GM23248 (cell line): ENCODE results near the gene FOXD4L1. TPM values are rescaled to one million over a fixed set of nuclear protein-coding genes. Genes with fewer than 3 reads are reported as not detected.
"Not testable (repeated sequence)": the region's sequence is repeated elsewhere in the genome, so short reads cannot be mapped to it uniquely, and the experiment has no call there.

Experiments used
- DNase-seq: peaks from one replicate; pipeline ENCODE4 v3.0.0-alpha.2; 2015
- H2AFZ ChIP-seq: fragments of 200-600 bp; sonication (generic); 2 replicates; pipeline ENCODE4 v1.6.1; 2016; ENCODE audit warnings: antibody characterized with exemption
- H3F3A ChIP-seq: fragments of 200-600 bp; sonication (generic); 2 replicates; pipeline ENCODE4 v1.6.1; 2016; ENCODE audit warnings: mild to moderate bottlenecking, antibody characterized with exemption, mixed run types; ENCODE audit not compliant: insufficient read depth
- H3K27ac ChIP-seq: fragments of 200-600 bp; sonication (generic); 2 replicates; pipeline ENCODE4 v1.5.1; 2016; ENCODE audit warnings: mild to moderate bottlenecking
- H3K27me3 ChIP-seq: fragments of 200-600 bp; sonication (generic); replicated peaks from 2 replicates; pipeline ENCODE4 v1.6.1; 2016; ENCODE audit warnings: mild to moderate bottlenecking; ENCODE audit not compliant: insufficient read depth
- H3K36me3 ChIP-seq: fragments of 200-600 bp; sonication (generic); 2 replicates; pipeline ENCODE4 v1.6.1; 2016; ENCODE audit warnings: low read depth, mild to moderate bottlenecking
- H3K4me1 ChIP-seq: fragments of 200-600 bp; sonication (generic); 2 replicates; pipeline ENCODE4 v1.6.1; 2016; ENCODE audit warnings: mild to moderate bottlenecking; ENCODE audit not compliant: insufficient read depth
- H3K4me2 ChIP-seq: fragments of 200-600 bp; sonication (generic); one replicate; pipeline ENCODE4 v1.6.1; 2016; ENCODE audit warnings: mild to moderate bottlenecking; ENCODE audit not compliant: unreplicated experiment
- H3K4me3 ChIP-seq: fragments of 200-600 bp; sonication (generic); 2 replicates; pipeline ENCODE4 v1.5.1; 2016; ENCODE audit warnings: mild to moderate bottlenecking
- H3K79me2 ChIP-seq: fragments of 200-600 bp; sonication (generic); 2 replicates; pipeline ENCODE4 v1.6.1; 2016; ENCODE audit warnings: mild to moderate bottlenecking; ENCODE audit not compliant: insufficient read depth
- H3K9ac ChIP-seq: fragments of 200-600 bp; sonication (generic); 2 replicates; pipeline ENCODE4 v1.6.1; 2016; ENCODE audit warnings: mild to moderate bottlenecking
- H3K9me2 ChIP-seq: fragments of 200-600 bp; sonication (generic); 2 replicates; pipeline ENCODE4 v1.6.1; 2016; ENCODE audit warnings: mixed run types, mild to moderate bottlenecking, moderate library complexity; ENCODE audit not compliant: insufficient read depth
- H3K9me3 ChIP-seq: fragments of 200-600 bp; sonication (generic); one replicate; pipeline ENCODE4 v1.6.1; 2017; ENCODE audit warnings: low read depth
- H4K20me1 ChIP-seq: fragments of 200-600 bp; sonication (generic); 2 replicates; pipeline ENCODE4 v1.6.0; 2016; ENCODE audit not compliant: insufficient read depth
- EZH2 ChIP-seq: fragments of 200-600 bp; sonication (generic); IDR thresholded peaks from 2 replicates; pipeline ENCODE4 v1.6.1; 2018; ENCODE audit warnings: antibody characterized with exemption, mild to moderate bottlenecking; ENCODE audit not compliant: insufficient read depth, poor library complexity, severe bottlenecking
- WGBS, 2 experiments: methylation state at CpG; one replicate each; pipeline ENCODE4 v1.1.6; 2015 to 2017; ENCODE audit warnings: low lambda C conversion rate in 2 of 2, low coverage in 1 of 2; ENCODE audit errors: missing lambda C conversion rate in 2 of 2; 5-methylcytosine and 5-hydroxymethylcytosine counted together
- in situ Hi-C: fragments of 300-500 bp; cut with MboI; formaldehyde crosslinking; loops from 2 replicates; pipeline ENCODE4 v1.15.0; 2020
- polyA plus RNA-seq: library from polyadenylated mRNA; unstranded; fragments of >200 nt; fragmentation: Nextera tagmentation; extraction: Ambion mirVana; gene quantifications from 2 replicates; pipeline ENCODE4 v1.2.1, GENCODE V29; 2016
- total RNA-seq: library from RNA; depleted of rRNA; stranded (reverse); fragments of >200 nt; shearing (Covaris generic); gene quantifications from 2 replicates; pipeline ENCODE4 v1.2.3, GENCODE V29; 2014

Gene FOXD4L1
- total and polyA plus RNA-seq, 2 experiments from 2014 or later, result not detected

DNA sequence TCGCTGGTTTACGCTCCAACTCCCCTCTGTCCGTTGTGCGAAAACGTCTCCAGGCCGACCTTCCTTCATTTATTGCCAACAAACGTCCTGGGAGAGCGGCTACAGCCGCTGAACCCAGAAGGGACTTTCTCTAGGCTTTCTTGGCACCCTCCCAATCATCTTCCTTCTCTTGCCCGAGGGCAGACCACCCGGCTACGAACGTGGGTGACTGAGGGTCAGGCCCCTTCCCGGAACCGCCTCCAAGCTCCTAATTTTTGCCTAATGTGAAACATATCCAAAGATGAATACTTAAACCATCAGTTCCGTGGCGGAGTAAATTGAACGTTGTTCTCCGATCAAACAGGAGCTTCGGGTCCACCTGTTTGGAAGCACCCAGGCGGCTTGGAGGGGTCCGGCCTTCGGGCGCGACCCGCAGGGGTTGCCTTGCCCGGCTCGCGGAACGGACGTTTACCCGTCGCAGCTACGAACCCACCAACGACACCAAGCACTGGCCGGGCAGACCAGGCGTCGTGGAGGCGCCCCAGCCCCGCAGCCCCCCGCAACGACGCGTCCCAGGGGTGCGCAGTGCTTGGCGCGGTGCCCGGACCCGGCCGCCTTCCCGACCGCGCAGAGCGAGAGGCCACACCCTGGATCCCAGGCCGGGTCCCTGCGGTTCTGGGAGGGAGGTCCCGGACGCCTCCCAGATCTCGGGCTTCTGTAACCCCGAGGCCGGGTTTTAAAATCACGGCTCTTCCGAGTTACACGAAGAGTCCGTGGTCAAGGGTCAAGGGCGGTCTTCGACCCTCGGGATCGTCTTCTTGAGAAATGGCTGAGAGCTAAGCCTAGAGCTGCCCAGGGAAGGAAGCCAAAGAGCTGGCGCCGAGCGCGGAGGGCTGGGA is 4.0 kb downstream of the FOXD4L1 start:
- 5% methylated on average over 16 to 55 of the region's 73 CpGs for WGBS, 2 experiments
- peak; percentile 17 for TF ChIP-seq EZH2
- H3F3A ChIP-seq, in situ Hi-C loops, H3K4me2 ChIP-seq, H3K9me2 ChIP-seq, H3K79me2 ChIP-seq, H3K4me1 ChIP-seq, H4K20me1 ChIP-seq, H2AFZ ChIP-seq, DNase-seq, H3K27ac ChIP-seq, H3K9ac ChIP-seq, H3K36me3 ChIP-seq, H3K9me3 ChIP-seq: not testable (repeated sequence)
- H3K27me3 ChIP-seq, result peaks cover 13% of the 10 kb centered on the region
- H3K4me3 ChIP-seq, result peak overlapping the region; percentile 45

DNA sequence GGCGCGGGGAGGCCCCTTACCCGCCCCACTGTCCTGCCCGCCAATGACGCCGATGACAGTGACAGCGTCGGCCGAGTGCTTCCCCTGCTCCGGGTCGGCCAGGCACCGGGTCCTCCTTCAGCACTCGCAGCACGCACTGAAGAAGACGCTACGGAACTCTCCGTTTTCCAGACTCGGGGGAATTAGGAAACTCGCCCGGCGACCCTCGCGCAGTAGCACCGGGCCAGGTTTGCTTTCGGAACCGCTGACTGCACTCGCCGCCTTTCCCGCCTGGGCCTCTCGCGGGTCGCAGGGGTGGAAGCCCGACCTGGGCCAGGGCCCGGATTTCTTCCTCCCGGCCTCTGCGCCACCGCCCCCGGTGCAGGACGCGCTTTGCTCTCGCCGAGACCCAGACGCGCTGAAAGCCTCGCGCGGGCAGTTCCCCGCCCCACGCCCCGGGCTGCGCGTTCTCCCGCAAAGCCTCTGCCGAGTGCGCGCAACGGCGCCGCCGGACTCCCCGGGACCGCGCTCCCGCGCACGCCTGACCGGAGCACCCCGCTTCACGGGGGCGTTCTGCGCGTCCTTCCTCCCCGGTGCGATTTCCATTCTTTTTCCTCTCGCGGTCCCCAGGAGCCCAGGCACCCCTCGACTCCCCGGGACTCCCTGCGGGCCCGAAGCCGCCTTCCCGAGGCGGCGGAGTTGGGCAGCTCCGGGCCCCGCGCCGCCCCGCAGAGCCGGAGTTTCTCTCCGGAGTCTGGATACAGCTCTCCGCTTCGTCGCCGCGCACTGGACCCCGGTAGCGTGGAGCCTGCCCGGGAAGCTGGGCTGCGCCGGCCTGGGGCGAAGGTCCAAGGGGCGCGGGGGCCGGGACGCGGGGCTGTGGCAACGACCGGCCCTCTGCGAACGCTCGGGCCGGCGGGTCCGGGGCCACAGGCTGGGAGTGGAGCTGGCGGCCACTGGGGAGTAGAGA is 4.9 kb downstream of the FOXD4L1 start:
- H3K27ac ChIP-seq, in situ Hi-C loops, H3K36me3 ChIP-seq, H3F3A ChIP-seq, H3K79me2 ChIP-seq, H2AFZ ChIP-seq, H3K9ac ChIP-seq, H4K20me1 ChIP-seq, H3K9me3 ChIP-seq, H3K4me1 ChIP-seq, H3K9me2 ChIP-seq, H3K4me2 ChIP-seq: not testable (repeated sequence)
- WGBS, 2 experiments, result 2 to 3% methylated on average over 15 to 57 of the region's 116 CpGs
- Histone ChIP-seq H3K27me3 (peaks cover 19% of the 10 kb centered on the region), H3K4me3 (peak overlapping the region; percentile 45)
- peak; percentile 33 for DNase-seq

GRCh38 chr2:113504081-113504480 is 5.6 kb downstream of the FOXD4L1 start:
- H3K4me2 ChIP-seq, H3K4me3 ChIP-seq, H3K9ac ChIP-seq, H3K4me1 ChIP-seq, DNase-seq, in situ Hi-C loops, H4K20me1 ChIP-seq, H3F3A ChIP-seq, H3K9me3 ChIP-seq, H3K36me3 ChIP-seq, H3K9me2 ChIP-seq, H3K79me2 ChIP-seq, H3K27ac ChIP-seq, H2AFZ ChIP-seq: not testable (repeated sequence)
- H3K27me3 ChIP-seq, result peaks cover 19% of the 10 kb centered on the region
- 12 to 16% methylated on average over 14 to 19 of the region's 23 CpGs for WGBS, 2 experiments

- DNase-seq, H3K9me3 ChIP-seq, H3K27ac ChIP-seq, H3K4me1 ChIP-seq, H3K9ac ChIP-seq, in situ Hi-C loops, H3F3A ChIP-seq, H3K9me2 ChIP-seq, H3K4me2 ChIP-seq, H4K20me1 ChIP-seq, H3K79me2 ChIP-seq, H3K4me3 ChIP-seq, H2AFZ ChIP-seq, H3K36me3 ChIP-seq: not testable (repeated sequence)
- H3K27me3 ChIP-seq, result peaks cover 13% of the 10 kb centered on the region; the same call in 1 of the 2 replicates
- 14 to 16% methylated on average over 13 to 14 of the region's 14 CpGs for WGBS, 2 experiments
These were observed 9.1 kb downstream of the FOXD4L1 start for GRCh38 chr2:113507394-113508140.

- H3K4me3 ChIP-seq, H3K9me2 ChIP-seq, in situ Hi-C loops, DNase-seq, H3K9me3 ChIP-seq, H4K20me1 ChIP-seq, H3F3A ChIP-seq, H3K27ac ChIP-seq, H3K4me2 ChIP-seq, H3K9ac ChIP-seq, H3K79me2 ChIP-seq, H2AFZ ChIP-seq, H3K4me1 ChIP-seq, H3K36me3 ChIP-seq: not testable (repeated sequence)
- H3K27me3 ChIP-seq, result peaks cover 13% of the 10 kb centered on the region; the same call in 1 of the 2 replicates
- WGBS, 2 experiments, result 4 to 21% methylated on average over 4 to 11 of the region's 11 CpGs
These were observed 9.7 kb downstream of the FOXD4L1 start for GRCh38 chr2:113508187-113508586.

GRCh38 chr2:113510913-113511312 is 12.4 kb downstream of the FOXD4L1 start:
- DNase-seq, H3K79me2 ChIP-seq, H3K27ac ChIP-seq, H3K9me3 ChIP-seq, H3K9me2 ChIP-seq, H3K27me3 ChIP-seq, H3F3A ChIP-seq, H2AFZ ChIP-seq, H3K36me3 ChIP-seq, H3K4me1 ChIP-seq, H4K20me1 ChIP-seq, H3K4me2 ChIP-seq, H3K9ac ChIP-seq, in situ Hi-C loops, H3K4me3 ChIP-seq: not testable (repeated sequence)
- WGBS, 2 experiments, result 52 to 79% methylated on average over 2 to 3 of the region's 3 CpGs
